Right lobe of liver (tissue), 6 donors: ENCODE results near the gene RELN. TPM values are rescaled to one million over a fixed set of nuclear protein-coding genes. Genes with fewer than 3 reads are reported as not detected.
"Not testable (repeated sequence)": the region's sequence is repeated elsewhere in the genome, so short reads cannot be mapped to it uniquely, and the experiment has no call there.

Experiments used
- ATAC-seq, 4 donors: fragments of 200-7000 bp; cut with Tn5 transposase; one replicate each; pipeline ENCODE4 v1.9.1; 2020; ENCODE audit warnings: mild to moderate bottlenecking in 4 of 4, moderate library complexity in 4 of 4
- DNase-seq, 3 donors: peaks; one replicate each; pipeline ENCODE4 v3.0.0-alpha.2; 2020
- H3K27ac ChIP-seq, 3 donors: fragments of 200-600 bp; one replicate each; pipeline ENCODE4 v1.8.0; 2022
- H3K27me3 ChIP-seq, 2 donors: fragments of 200-600 bp; one replicate each; pipeline ENCODE4 v1.8.0; 2022
- H3K36me3 ChIP-seq, 4 donors: fragments of 200-600 bp; sonication (generic) in 1 of 4; one replicate each; pipeline versions ENCODE4 v1.5.1 to v1.8.0; 2017 to 2022; ENCODE audit warnings: control low read depth in 1 of 4
- H3K4me1 ChIP-seq, 4 donors: fragments of 200-600 bp; sonication (generic) in 1 of 4; one replicate each; pipeline versions ENCODE4 v1.5.1 to v1.8.0; 2017 to 2022; ENCODE audit warnings: control low read depth in 1 of 4
- H3K4me3 ChIP-seq, 3 donors: fragments of 200-600 bp; one replicate each; pipeline ENCODE4 v1.8.0; 2022
- H3K9me3 ChIP-seq, 4 donors: fragments of 200-600 bp; sonication (generic) in 1 of 4; one replicate each; pipeline versions ENCODE4 v1.5.1 to v1.8.0; 2017 to 2022; ENCODE audit warnings: control low read depth in 1 of 4
- CTCF ChIP-seq, 4 donors: fragments of 200-600 bp in 3 of 4; fragments of 450-650 bp in 1 of 4; IDR thresholded peaks; one replicate each; pipeline versions ENCODE4 v1.5.1 to v1.8.0; 2016 to 2022; ENCODE audit warnings: antibody characterized with exemption in 4 of 4, mild to moderate bottlenecking in 2 of 4
- POLR2A ChIP-seq: fragments of 450-650 bp; IDR thresholded peaks from one replicate; pipeline ENCODE4 v1.6.1; 2017; ENCODE audit warnings: antibody characterized with exemption, mild to moderate bottlenecking
- WGBS: methylation state at CpG from one replicate; pipeline ENCODE4 v1.1.6; 2018; ENCODE audit warnings: low coverage, low lambda C conversion rate; ENCODE audit not compliant: insufficient coverage; ENCODE audit errors: missing lambda C conversion rate; 5-methylcytosine and 5-hydroxymethylcytosine counted together
- intact Hi-C, 2 donors: fragments of 100-400 bp; cut with DNase I; formaldehyde crosslinking; loops; one replicate each; pipeline versions ENCODE4 v1.11.2 to v1.14.1; 2022
- total RNA-seq, 6 experiments: library from RNA; depleted of rRNA in 2 of 6; stranded (reverse); fragments of >200 nt in 2 of 6; fragmentation: NEBNext Ultra II Directional in 3 of 6; extraction: Animal tissue kit (Norgen Biotek cat#: 25700) in 3 of 6; gene quantifications; one replicate each; pipeline versions ENCODE4 v1.1.0 to v1.2.4, GENCODE V29; 2016 to 2023
- donor health status: DM: no; HTN: yes; CAD: no.
- donor health status: DM: no; HTN: no; CAD: no.
- donor health status: DM: no; HTN: no; CAD: no.
- donor health status: DM: no; HTN: yes; CAD: no.
- donor health status: DM: no; HTN: yes; CAD: no.

The RELN gene
- total RNA-seq, 6 experiments from 2014 or later: 11.9 to 35.7 (median 18.9) TPM

- 56% methylated on average over 1 of the region's 1 CpG for WGBS
- Histone ChIP-seq H3K36me3 (no peaks in the 10 kb centered on the region), H3K27me3 (no peaks in the 10 kb centered on the region), H3K4me1 (no peaks in the 10 kb centered on the region), H3K27ac (no peak overlapping the region), H3K4me3 (no peak overlapping the region), H3K9me3 (no peaks in the 10 kb centered on the region)
- DNase-seq (no peak), ATAC-seq (no peak)
- TF ChIP-seq CTCF (IDR thresholded peaks at IDR 0.05) (no peak), POLR2A (no peak)
- intact Hi-C loops: no loop called here
These were observed 208.0 kb downstream of the RELN start for GRCh38 chr7:103781409-103781808.

DNA sequence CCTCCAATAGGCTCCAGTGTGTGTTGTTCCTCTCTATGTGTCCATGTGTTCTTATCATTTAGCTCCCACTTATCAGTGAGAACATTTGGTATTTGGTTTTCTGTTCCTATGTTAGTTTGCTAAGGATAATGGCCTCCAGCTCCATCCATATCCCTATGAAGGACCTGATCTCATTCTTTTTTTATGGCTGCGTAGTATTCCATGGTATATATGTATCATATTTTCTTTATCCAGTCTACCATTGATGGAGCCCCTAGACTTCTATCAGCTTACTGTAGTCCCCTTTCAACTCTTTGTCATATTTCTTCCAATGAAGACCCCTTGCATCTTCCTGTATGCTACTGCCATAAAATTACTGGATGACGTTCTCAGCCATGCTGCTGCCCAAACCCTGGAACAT lies 208.9 kb downstream of the RELN start:
- H3K36me3 ChIP-seq, intact Hi-C loops, H3K27ac ChIP-seq, H3K4me3 ChIP-seq, H3K9me3 ChIP-seq, ATAC-seq, H3K4me1 ChIP-seq, H3K27me3 ChIP-seq, DNase-seq: not testable (repeated sequence)
- 85% methylated on average over 2 of the region's 2 CpGs for WGBS

- WGBS: 70% methylated on average over 6 of the region's 6 CpGs
These were observed 212.0 kb downstream of the RELN start for GRCh38 chr7:103777440-103777839.

DNA sequence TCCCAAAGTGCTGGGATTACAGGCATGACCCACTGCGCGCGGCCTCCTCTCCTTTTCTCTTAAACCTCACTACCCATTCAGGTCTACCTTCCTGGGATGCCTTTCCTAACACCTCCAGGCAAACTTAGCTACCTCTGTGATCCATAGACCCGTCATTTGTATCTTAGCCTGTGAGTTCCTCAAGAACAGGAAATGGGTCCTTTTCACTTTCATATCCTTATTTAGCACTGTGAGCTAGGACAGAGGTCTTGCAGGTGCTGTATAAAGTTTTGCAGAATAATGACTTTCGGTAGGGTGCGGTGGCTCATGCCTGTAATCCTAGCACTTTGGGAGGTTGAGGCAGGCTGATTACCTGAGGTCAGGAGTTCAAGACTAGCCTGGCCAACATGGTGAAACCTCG lies 215.7 kb downstream of the RELN start:
- DNase-seq (no peak), ATAC-seq (no peak)
- WGBS: 91% methylated on average over 7 of the region's 7 CpGs
- no peak overlapping the region for H3K4me3 ChIP-seq
- no peak for TF ChIP-seq POLR2A
- TF ChIP-seq CTCF (IDR thresholded peaks at IDR 0.05): no peak
- H3K36me3 ChIP-seq: no peaks in the 10 kb centered on the region
- no peak overlapping the region for H3K27ac ChIP-seq
- H3K27me3 ChIP-seq: no peaks in the 10 kb centered on the region
- no peaks in the 10 kb centered on the region for H3K9me3 ChIP-seq
- intact Hi-C loops: no loop called here
- H3K4me1 ChIP-seq: no peaks in the 10 kb centered on the region

More at GRCh38 chr7:103777440-103777839, 212.0 kb downstream of the RELN start:
- Histone ChIP-seq H3K27ac (no peak overlapping the region), H3K4me1 (no peaks in the 10 kb centered on the region), H3K27me3 (no peaks in the 10 kb centered on the region), H3K4me3 (no peak overlapping the region), H3K36me3 (no peaks in the 10 kb centered on the region), H3K9me3 (no peaks in the 10 kb centered on the region)
- TF ChIP-seq POLR2A (no peak), CTCF (IDR thresholded peaks at IDR 0.05) (no peak)
- ATAC-seq (no peak), DNase-seq (no peak)
- intact Hi-C loops: no loop called here

DNA sequence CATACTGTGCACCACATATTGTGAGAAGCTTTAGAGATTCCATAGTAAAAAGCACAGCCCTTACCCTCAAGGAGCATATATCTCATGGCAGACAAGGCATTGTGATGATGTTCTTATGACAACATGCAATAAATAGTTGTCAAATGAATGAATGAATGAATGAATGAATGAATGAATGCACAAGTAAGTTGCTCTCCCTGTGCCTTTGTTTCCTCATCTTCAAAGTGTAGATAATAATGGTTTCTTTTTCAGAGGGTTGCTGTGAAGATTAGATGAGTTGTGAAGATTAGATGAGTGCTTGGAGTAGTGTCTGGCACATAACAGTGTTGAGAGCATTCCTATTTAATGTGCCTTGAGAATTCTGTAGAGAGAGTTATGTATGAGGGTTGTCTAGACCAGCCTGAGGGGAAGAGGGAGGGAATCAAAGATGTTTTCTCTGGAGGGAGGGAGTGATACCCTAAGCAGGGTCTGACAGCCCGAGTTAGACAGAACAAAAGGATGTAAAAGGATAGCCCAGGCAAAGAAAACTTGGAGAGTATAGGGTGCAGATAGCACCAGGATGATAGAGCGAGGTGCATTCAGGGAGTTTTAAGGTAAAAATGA lies 217.2 kb downstream of the RELN start:
- Histone ChIP-seq H3K9me3 (no peaks in the 10 kb centered on the region), H3K4me1 (no peaks in the 10 kb centered on the region), H3K4me3 (no peak overlapping the region), H3K27me3 (no peaks in the 10 kb centered on the region), H3K27ac (no peak overlapping the region), H3K36me3 (no peaks in the 10 kb centered on the region)
- intact Hi-C loops: no loop called here
- ATAC-seq: no peak
- DNase-seq: no peak
- 86% methylated on average over 2 of the region's 2 CpGs for WGBS
- TF ChIP-seq POLR2A: no peak
- no peak for TF ChIP-seq CTCF (IDR thresholded peaks at IDR 0.05)
